K562 (cell line): Measurements from ENCODE around the gene ARF1. TPM values are rescaled to one million over a fixed set of nuclear protein-coding genes. Genes with fewer than 3 reads are reported as not detected.

Experiments
- ATAC-seq: fragments of 200-7000 bp; cut with Tn5 transposase; 3 replicates; pipeline ENCODE4 v1.9.1; 2020; ENCODE audit warnings: moderate library complexity
- BruUV-seq: library from RNA; stranded (reverse); fragments of 400-500 nt; replicated peaks from 2 replicates; lab custom pipeline; 2021; lab: Mats Ljungman, UMichigan
- CTCF ChIA-PET: fragments of 300-600 bp; formaldehyde crosslinking; extraction: SDS; loops from one replicate; lab custom pipeline; 2021; ENCODE audit warnings: low intra/inter-chr PET ratio; lab: Yijun Ruan, JAX
- POLR2A ChIA-PET: fragments of 300-600, 350-650 bp; sonication (Branson Sonifier 250); formaldehyde crosslinking; extraction: SDS; loops from one replicate; lab custom pipeline; 2021; ENCODE audit warnings: antibody characterized with exemption, inconsistent platforms; lab: Yijun Ruan, JAX
- DNase-seq, 4 experiments: peaks; one replicate each; pipeline versions ENCODE4 v3.0.0 to v3.0.0-alpha.2; 2011 to 2018; ENCODE audit warnings: low spot score in 3 of 4, mixed read lengths in 3 of 4; ENCODE audit errors: extremely low read depth in 1 of 4
- FAIRE-seq: peaks from 2 replicates; lab custom pipeline; 2011; peaks lifted over from hg19 to GRCh38; lab: Jason Lieb, UNC
- H2AFZ ChIP-seq: 2 replicates; pipeline ENCODE4 v1.6.0; 2011; ENCODE audit warnings: low read depth, low read length, control low read depth, inconsistent platforms
- H3K27ac ChIP-seq: fragments of 200-600 bp; 3 replicates; pipeline ENCODE4 v1.8.0; 2011; ENCODE audit warnings: low read depth, mild to moderate bottlenecking, control low read depth, inconsistent platforms, low read length, moderate library complexity, mixed read lengths; ENCODE audit errors: extremely low read depth
- H3K27me3 ChIP-seq, 2 experiments: fragments of 300-600 bp in 1 of 2; 2 replicates in 1 of 2; 3 replicates in 1 of 2; pipeline versions ENCODE4 v1.6.0 to v1.8.0; 2011; ENCODE audit warnings: inconsistent platforms in 2 of 2, low read length in 2 of 2, mild to moderate bottlenecking in 1 of 2, mixed read lengths in 1 of 2, moderate library complexity in 1 of 2; ENCODE audit not compliant: control insufficient read depth in 2 of 2, insufficient read depth in 2 of 2
- H3K36me3 ChIP-seq: fragments of 300-600 bp; 3 replicates; pipeline ENCODE4 v1.8.0; 2011; ENCODE audit warnings: mild to moderate bottlenecking, low read length, inconsistent platforms; ENCODE audit not compliant: control insufficient read depth, insufficient read depth
- H3K4me1 ChIP-seq, 2 experiments: fragments of 200-600 bp in 1 of 2; replicated peaks in 1 of 2; 2 replicates in 1 of 2; 3 replicates in 1 of 2; pipeline versions ENCODE4 v1.5.1 to v1.8.0; 2011; ENCODE audit warnings: inconsistent platforms in 2 of 2, low read length in 2 of 2, mild to moderate bottlenecking in 1 of 2, mixed read lengths in 1 of 2, moderate library complexity in 1 of 2; ENCODE audit not compliant: control insufficient read depth in 2 of 2, insufficient read depth in 2 of 2
- H3K4me2 ChIP-seq: 2 replicates; pipeline ENCODE4 v1.6.1; 2011; ENCODE audit warnings: low read length, control low read depth, inconsistent platforms, mixed read lengths; ENCODE audit not compliant: insufficient read depth
- H3K4me3 ChIP-seq: fragments of 200-600 bp; sonication (generic), shearing (Covaris generic); 2 replicates; pipeline ENCODE4 v1.5.1; 2016; ENCODE audit warnings: control low read depth, inconsistent platforms
- H3K79me2 ChIP-seq: fragments of 200-600 bp; 3 replicates; pipeline ENCODE4 v1.8.0; 2011; ENCODE audit warnings: low read length, inconsistent platforms; ENCODE audit not compliant: control insufficient read depth, insufficient read depth
- H3K9ac ChIP-seq, 2 experiments: 2 replicates each; pipeline versions ENCODE4 v1.6.0 to v1.6.1; 2011; ENCODE audit warnings: low read depth in 2 of 2, low read length in 2 of 2, control low read depth in 1 of 2, inconsistent platforms in 1 of 2, mild to moderate bottlenecking in 1 of 2, mixed read lengths in 1 of 2; ENCODE audit not compliant: insufficient read depth in 1 of 2
- H3K9me1 ChIP-seq: one replicate; pipeline ENCODE4 v1.6.0; 2011; ENCODE audit warnings: inconsistent platforms, mild to moderate bottlenecking, low read length, moderate library complexity; ENCODE audit not compliant: control insufficient read depth, insufficient read depth
- H3K9me3 ChIP-seq: replicated peaks from 2 replicates; pipeline ENCODE4 v1.5.1; 2011; ENCODE audit warnings: low read depth, low read length, inconsistent platforms; ENCODE audit not compliant: control insufficient read depth, insufficient read depth
- H4K20me1 ChIP-seq: replicated peaks from 2 replicates; pipeline ENCODE4 v1.6.1; 2011; ENCODE audit warnings: low read length, inconsistent platforms, mixed read lengths; ENCODE audit not compliant: control insufficient read depth, insufficient read depth
- CBFA2T3 ChIP-seq: fragments of 450-650 bp; IDR thresholded peaks from 2 replicates; pipeline ENCODE4 v1.6.1; 2017
- ETV5 ChIP-seq: sonication (generic); formaldehyde crosslinking; IDR thresholded peaks from 2 replicates; pipeline ENCODE4 v1.4.0; 2020; ENCODE audit warnings: low read depth, mild to moderate bottlenecking, missing genetic modification reagents
- WGBS: fragments of 100-300 bp; shearing (Covaris generic); methylation state at CpG from one replicate; pipeline ENCODE4 v1.1.6; 2016; ENCODE audit warnings: low coverage, mixed read lengths; ENCODE audit not compliant: insufficient coverage; ENCODE audit errors: missing lambda C conversion rate; 5-methylcytosine and 5-hydroxymethylcytosine counted together
- in situ Hi-C: fragments of 300-500 bp; cut with MboI; formaldehyde crosslinking; loops from 4 replicates; pipeline ENCODE4 v1.15.0; 2018; ENCODE audit warnings: inconsistent platforms, mixed read lengths
- intact Hi-C: fragments of 100-400 bp; cut with micrococcal nuclease; formaldehyde crosslinking; loops from 2 replicates; pipeline ENCODE4 v1.14.2; 2022
- polyA plus RNA-seq, 8 experiments: library from polyadenylated mRNA; depleted of rRNA in 4 of 8; stranded (reverse) in 5 of 8; unstranded in 3 of 8; fragments of >200 nt; fragmentation: Nextera tagmentation in 2 of 8; fragmentation: Illumina TruSeq in 1 of 8; extraction: Ambion mirVana in 2 of 8; extraction: Trizol in 1 of 8; gene quantifications; 2 replicates each; pipeline versions ENCODE4 v1.2.1 to v1.2.3, GENCODE V29; 2011 to 2014; ENCODE audit warnings: inconsistent platforms in 1 of 8, missing spikeins in 1 of 8
- total RNA-seq, 7 experiments: library from RNA; depleted of rRNA in 6 of 7; stranded (reverse); fragments of >200 nt in 6 of 7; fragmentation: Illumina TruSeq in 2 of 7; extraction: Trizol in 2 of 7; gene quantifications; 2 replicates each; pipeline versions ENCODE4 v1.2.1 to v1.2.3, GENCODE V29; 2011 to 2021; ENCODE audit warnings: low replicate concordance in 1 of 7
- TF ChIP-seq, protein P1 (sequence below): fragments of 450-650 bp; formaldehyde crosslinking; IDR thresholded peaks from 2 replicates; pipeline ENCODE4 v1.4.0; 2020; ENCODE audit warnings: mild to moderate bottlenecking, mixed read lengths
- TF ChIP-seq, protein P2 (sequence below): fragments of 250-450 bp; sonication (Bioruptor Pico); IDR thresholded peaks from 2 replicates; pipeline ENCODE4 v1.5.0; 2020; ENCODE audit warnings: mild to moderate bottlenecking, borderline replicate concordance

The ARF1 gene
- total and polyA plus RNA-seq, 9 of the 15 experiments (the other 6 are each of a cell fraction or from before 2014, with no cell fraction given): 69.8 to 593 (median 325) TPM

DNA sequence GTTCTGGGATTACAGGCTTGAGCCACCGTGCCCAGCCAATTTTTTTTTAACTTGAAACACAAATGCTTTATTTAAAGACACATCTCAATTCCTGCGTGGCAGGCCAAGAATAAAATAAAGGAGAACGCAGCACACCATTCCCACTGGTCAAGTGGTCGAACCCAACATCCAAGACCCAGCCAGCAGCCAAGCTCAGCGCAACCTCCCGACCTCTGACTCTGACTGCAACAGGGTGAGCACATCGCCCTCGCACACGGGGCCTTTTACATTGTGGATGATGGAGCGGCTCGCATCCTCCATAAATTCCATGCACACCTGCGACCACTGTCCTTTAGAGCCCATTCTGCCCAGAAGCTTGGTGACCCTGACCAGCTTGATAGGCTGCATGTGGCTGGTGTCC lies 52.1 kb downstream of the ARF1 start:
- Histone ChIP-seq H3K36me3 (no peaks in the 10 kb centered on the region), H3K79me2 (no peaks in the 10 kb centered on the region; the same call in 2 of the 3 replicates), H3K9me1 (no peaks in the 10 kb centered on the region), H3K4me2 (no peak overlapping the region), H3K9ac (peak overlapping the region in 1 of 2 experiments; percentile 69; a peak in 2 of 4 replicates), H3K4me1 (peaks cover 8 to 18% of the 10 kb centered on the region in 2 experiments; a peak in 4 of 5 replicates), H2AFZ (no peak overlapping the region), H3K27me3 (no peaks in the 10 kb centered on the region), H3K27ac (no peak overlapping the region), H3K4me3 (no peak overlapping the region), H4K20me1 (no peaks in the 10 kb centered on the region), H3K9me3 (no peaks in the 10 kb centered on the region)
- ATAC-seq (no peak), FAIRE-seq (no peak), DNase-seq (no peak)
- TF ChIP-seq ETV5 (CRISPR knock-in tag): no peak
- TF ChIP-seq, protein P1, sequence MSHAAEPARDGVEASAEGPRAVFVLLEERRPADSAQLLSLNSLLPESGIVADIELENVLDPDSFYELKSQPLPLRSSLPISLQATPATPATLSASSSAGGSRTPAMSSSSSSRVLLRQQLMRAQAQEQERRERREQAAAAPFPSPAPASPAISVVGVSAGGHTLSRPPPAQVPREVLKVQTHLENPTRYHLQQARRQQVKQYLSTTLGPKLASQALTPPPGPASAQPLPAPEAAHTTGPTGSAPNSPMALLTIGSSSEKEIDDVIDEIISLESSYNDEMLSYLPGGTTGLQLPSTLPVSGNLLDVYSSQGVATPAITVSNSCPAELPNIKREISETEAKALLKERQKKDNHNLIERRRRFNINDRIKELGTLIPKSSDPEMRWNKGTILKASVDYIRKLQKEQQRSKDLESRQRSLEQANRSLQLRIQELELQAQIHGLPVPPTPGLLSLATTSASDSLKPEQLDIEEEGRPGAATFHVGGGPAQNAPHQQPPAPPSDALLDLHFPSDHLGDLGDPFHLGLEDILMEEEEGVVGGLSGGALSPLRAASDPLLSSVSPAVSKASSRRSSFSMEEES (CRISPR knock-in tag): no peak
- ChIA-PET POLR2A (interaction anchor here (1.0 to 1.4 kb wide), 4 partner anchors 8 to 32 kb away, joined by 3 to 5 read pairs (median 3); no protein-coding TSS in a partner anchor), CTCF (no interaction called here)
- in situ Hi-C loops: no loop called here
- BruUV-seq: no TSS peak
- whole genome bisulfite sequencing: 43% methylated on average over 12 of the region's 12 CpGs
- intact Hi-C loops: loop anchor here (5.0 kb wide), 2 partner anchors 48 to 133 kb away; no protein-coding TSS in a partner anchor

DNA sequence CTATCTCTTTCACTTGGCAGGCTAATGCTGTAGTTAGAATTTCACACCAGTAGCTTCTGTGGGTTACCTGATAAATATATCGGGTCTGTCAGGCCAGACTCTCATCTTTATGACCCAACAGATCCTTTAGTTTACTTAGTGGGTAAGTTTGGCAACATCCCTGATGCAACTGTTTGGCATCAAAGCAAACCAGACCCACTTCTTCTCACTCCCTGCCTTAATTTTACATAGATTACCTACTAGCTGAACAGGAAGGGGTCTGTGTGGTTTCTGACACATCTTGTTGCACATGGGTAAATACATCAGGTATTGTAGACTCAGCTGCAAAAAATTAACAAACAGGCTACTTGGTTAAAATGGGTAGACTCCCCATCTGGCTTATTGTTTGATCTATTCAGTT lies 54.4 kb downstream of the ARF1 start:
- 8% methylated on average over 1 of the region's 1 CpG for WGBS

More for the DNA sequence above, 54.4 kb downstream of the ARF1 start:
- FAIRE-seq (no peak), DNase-seq (no peak), ATAC-seq (no peak)
- 0 out of 2 replicates have a peak overlapping the region, but pooled peaks have one; percentile 14 for H2AFZ ChIP-seq
- in situ Hi-C loops: loop anchor here (5.0 kb wide), 1 partner anchor 370 kb away; no protein-coding TSS in a partner anchor
- TF ChIP-seq, protein P2, sequence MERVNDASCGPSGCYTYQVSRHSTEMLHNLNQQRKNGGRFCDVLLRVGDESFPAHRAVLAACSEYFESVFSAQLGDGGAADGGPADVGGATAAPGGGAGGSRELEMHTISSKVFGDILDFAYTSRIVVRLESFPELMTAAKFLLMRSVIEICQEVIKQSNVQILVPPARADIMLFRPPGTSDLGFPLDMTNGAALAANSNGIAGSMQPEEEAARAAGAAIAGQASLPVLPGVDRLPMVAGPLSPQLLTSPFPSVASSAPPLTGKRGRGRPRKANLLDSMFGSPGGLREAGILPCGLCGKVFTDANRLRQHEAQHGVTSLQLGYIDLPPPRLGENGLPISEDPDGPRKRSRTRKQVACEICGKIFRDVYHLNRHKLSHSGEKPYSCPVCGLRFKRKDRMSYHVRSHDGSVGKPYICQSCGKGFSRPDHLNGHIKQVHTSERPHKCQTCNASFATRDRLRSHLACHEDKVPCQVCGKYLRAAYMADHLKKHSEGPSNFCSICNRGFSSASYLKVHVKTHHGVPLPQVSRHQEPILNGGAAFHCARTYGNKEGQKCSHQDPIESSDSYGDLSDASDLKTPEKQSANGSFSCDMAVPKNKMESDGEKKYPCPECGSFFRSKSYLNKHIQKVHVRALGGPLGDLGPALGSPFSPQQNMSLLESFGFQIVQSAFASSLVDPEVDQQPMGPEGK (CRISPR knock-in tag): no peak
- TF ChIP-seq CBFA2T3: peak; percentile 28
- H4K20me1 ChIP-seq: peaks cover 14% of the 10 kb centered on the region
- no peaks in the 10 kb centered on the region for H3K9me3 ChIP-seq
- CTCF ChIA-PET: no interaction called here
- H3K4me3 ChIP-seq: no peak overlapping the region
- peaks cover 7% of the 10 kb centered on the region; the same call in 1 of the 3 replicates for H3K36me3 ChIP-seq
- peaks cover 19 to 33% of the 10 kb centered on the region in 2 experiments; a peak in 4 of 5 replicates for H3K4me1 ChIP-seq
- BruUV-seq: no TSS peak
- no peak overlapping the region for H3K27ac ChIP-seq
- H3K9ac ChIP-seq: no peak overlapping the region
- H3K9me1 ChIP-seq: no peaks in the 10 kb centered on the region
- no peak overlapping the region for H3K4me2 ChIP-seq
- no peaks in the 10 kb centered on the region for H3K27me3 ChIP-seq
- intact Hi-C loops: no loop called here
- POLR2A ChIA-PET: interaction anchor here (0.9 to 1.6 kb wide), 2 partner anchors 12 to 37 kb away, joined by 3 to 4 read pairs; no protein-coding TSS in a partner anchor
- peaks cover 18% of the 10 kb centered on the region for H3K79me2 ChIP-seq
